ENCODE data around the gene MTMR2. TPM values are rescaled to one million over a fixed set of nuclear protein-coding genes. Genes with fewer than 3 reads are reported as not detected.
"Not testable (repeated sequence)": the region's sequence is repeated elsewhere in the genome, so short reads cannot be mapped to it uniquely, and the experiment has no call there.

MTMR2 gene
- total and polyA plus RNA-seq, 10 donors = 5.7 to 32.7 (median 21.5) TPM

DNA sequence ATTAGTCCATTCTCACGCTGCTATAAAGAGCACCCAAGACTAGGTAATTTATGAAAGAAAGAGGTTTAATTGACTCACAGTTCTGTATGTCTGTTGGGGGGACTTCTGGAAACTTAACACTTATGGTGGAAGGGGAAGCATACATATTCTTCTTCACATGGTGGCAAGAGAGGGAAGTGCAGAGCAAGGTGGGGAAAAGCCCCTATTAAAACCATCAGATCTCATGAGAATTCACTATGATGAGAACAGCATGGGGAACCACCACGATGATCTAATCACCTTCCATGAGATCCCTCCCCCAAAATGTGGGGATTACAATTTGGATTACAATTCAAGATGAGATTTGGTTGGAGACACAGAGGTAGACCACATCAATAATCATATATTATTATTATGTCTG, 107.9 kb downstream of the MTMR2 start:
- intact Hi-C loops (cut with DNase I; ENCODE audit: low total_unique reads) = no loop called here
- DNase-seq = no peak
- Histone ChIP-seq H3K4me3 (no peak overlapping the region), H3K9me3 (peaks cover 0 to under 1% (median 0%) of the 10 kb centered on the region in 8 donors), H3K4me1 (no peaks in the 10 kb centered on the region), H3K27ac (no peak overlapping the region), H3K36me3 (peaks cover 0 to 78% (median 29%) of the 10 kb centered on the region in 6 donors), H3K27me3 (replicated peaks in 1 of 7) (no peaks in the 10 kb centered on the region)
- WGBS, 5 donors = 80 to 93% (median 86%) methylated on average over 2 of the region's 2 CpGs
- no peak for TF ChIP-seq POLR2AphosphoS5 (IDR thresholded peaks at IDR 0.05)
- no peak for TF ChIP-seq POLR2A (IDR thresholded peaks at IDR 0.05)
- no peak for TF ChIP-seq CTCF (IDR thresholded peaks at IDR 0.05 in 8 of 11, conservative IDR thresholded peaks at IDR 0.05 in 3 of 11)

GRCh38 chr11:95811052-95811451, 112.9 kb downstream of the MTMR2 start:
- H3K9me3 ChIP-seq; intact Hi-C loops (cut with DNase I; ENCODE audit: low total_unique reads); H3K4me1 ChIP-seq; DNase-seq; H3K4me3 ChIP-seq; H3K27ac ChIP-seq; H3K27me3 ChIP-seq (replicated peaks in 1 of 7): not testable (repeated sequence)
- H3K36me3 ChIP-seq = peaks cover 0 to 52% (median 14%) of the 10 kb centered on the region in 6 donors
- WGBS, 5 donors = 97 to 100% (median 97%) methylated on average over 4 of the region's 4 CpGs

DNA sequence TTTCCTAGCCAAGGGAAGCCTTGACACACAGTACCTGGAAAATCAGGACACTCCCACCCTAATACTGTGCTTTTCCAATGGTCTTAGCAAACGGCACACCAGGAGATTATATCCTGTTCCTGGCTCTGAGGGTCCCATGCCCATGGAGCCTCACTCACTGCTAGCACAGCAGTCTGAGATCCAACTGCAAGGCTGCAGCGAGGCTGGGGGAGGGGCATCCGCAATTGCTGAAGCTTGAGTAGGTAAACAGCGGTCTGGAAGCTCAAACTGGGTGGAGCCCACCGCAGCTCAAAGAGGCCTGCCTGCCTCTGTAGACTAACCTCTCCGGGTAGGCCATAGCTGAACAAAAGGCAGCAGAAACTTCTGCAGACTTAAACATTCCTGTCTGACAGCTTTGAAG, 117.4 kb downstream of the MTMR2 start:
- H3K4me1 ChIP-seq; H3K9me3 ChIP-seq; DNase-seq; H3K27me3 ChIP-seq (replicated peaks in 1 of 7); H3K4me3 ChIP-seq; H3K27ac ChIP-seq; intact Hi-C loops (cut with DNase I; ENCODE audit: low total_unique reads): not testable (repeated sequence)
- peaks cover 0 to 55% (median 13%) of the 10 kb centered on the region in 6 donors for H3K36me3 ChIP-seq
- WGBS, 5 donors = 96 to 100% (median 98%) methylated on average over 4 to 6 of the region's 6 CpGs

GRCh38 chr11:95805869-95806268, 118.0 kb downstream of the MTMR2 start:
- 74 to 93% (median 87%) methylated on average over 2 of the region's 2 CpGs for WGBS, 5 donors
- no peak overlapping the region for H3K27ac ChIP-seq
- TF ChIP-seq CTCF (IDR thresholded peaks at IDR 0.05 in 8 of 11, conservative IDR thresholded peaks at IDR 0.05 in 3 of 11) = no peak
- no peak for TF ChIP-seq POLR2A (IDR thresholded peaks at IDR 0.05)
- no peak for TF ChIP-seq POLR2AphosphoS5 (IDR thresholded peaks at IDR 0.05)

DNA sequence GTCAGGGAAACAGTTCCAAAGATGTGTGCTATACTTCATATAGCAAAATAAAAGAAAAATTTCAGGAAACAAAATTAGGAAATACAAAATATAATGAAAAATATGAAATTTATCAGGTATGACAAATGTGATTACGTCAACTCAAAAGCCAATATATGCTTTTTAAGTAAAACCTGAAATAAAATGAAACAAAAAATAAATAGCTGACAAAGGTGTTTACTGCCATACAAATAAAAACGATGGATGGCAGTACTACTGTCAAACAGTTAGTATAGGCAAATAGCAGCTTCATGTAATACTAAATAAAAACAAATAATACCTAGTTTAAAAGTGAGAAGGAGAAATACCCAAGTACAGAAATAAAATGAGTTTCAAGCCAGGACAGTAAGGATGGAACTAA, 119.9 kb downstream of the MTMR2 start:
- Histone ChIP-seq H3K4me1 (no peaks in the 10 kb centered on the region), H3K4me3 (no peak overlapping the region), H3K27me3 (replicated peaks in 1 of 7) (no peaks in the 10 kb centered on the region), H3K36me3 (peaks cover 0 to 79% (median 27%) of the 10 kb centered on the region in 6 donors), H3K27ac (no peak overlapping the region), H3K9me3 (no peaks in the 10 kb centered on the region)
- intact Hi-C loops (cut with DNase I; ENCODE audit: low total_unique reads) = no loop called here
- DNase-seq = no peak
- 95 to 98% (median 97%) methylated on average over 2 of the region's 2 CpGs for WGBS, 5 donors
- TF ChIP-seq POLR2A (IDR thresholded peaks at IDR 0.05) (no peak), CTCF (IDR thresholded peaks at IDR 0.05 in 8 of 11, conservative IDR thresholded peaks at IDR 0.05 in 3 of 11) (no peak), POLR2AphosphoS5 (IDR thresholded peaks at IDR 0.05) (no peak)

More at GRCh38 chr11:95805869-95806268, 118.0 kb downstream of the MTMR2 start:
- DNase-seq = no peak
- no peaks in the 10 kb centered on the region for H3K4me1 ChIP-seq
- H3K27me3 ChIP-seq (replicated peaks in 1 of 7) = no peaks in the 10 kb centered on the region
- peaks cover 0 to 61% (median 16%) of the 10 kb centered on the region in 6 donors for H3K36me3 ChIP-seq
- H3K9me3 ChIP-seq = peaks cover 0 to 3% (median 0%) of the 10 kb centered on the region in 8 donors
- no peak overlapping the region for H3K4me3 ChIP-seq
- intact Hi-C loops (cut with DNase I; ENCODE audit: low total_unique reads) = no loop called here
